ENCODE results near the gene ABHD15. TPM values are rescaled to one million over a fixed set of nuclear protein-coding genes. Genes with fewer than 3 reads are reported as not detected.

ABHD15 gene
- total RNA-seq, 4 donors from 2014 or later, result 25.2 to 88.9 (median 30.6) TPM

DNA sequence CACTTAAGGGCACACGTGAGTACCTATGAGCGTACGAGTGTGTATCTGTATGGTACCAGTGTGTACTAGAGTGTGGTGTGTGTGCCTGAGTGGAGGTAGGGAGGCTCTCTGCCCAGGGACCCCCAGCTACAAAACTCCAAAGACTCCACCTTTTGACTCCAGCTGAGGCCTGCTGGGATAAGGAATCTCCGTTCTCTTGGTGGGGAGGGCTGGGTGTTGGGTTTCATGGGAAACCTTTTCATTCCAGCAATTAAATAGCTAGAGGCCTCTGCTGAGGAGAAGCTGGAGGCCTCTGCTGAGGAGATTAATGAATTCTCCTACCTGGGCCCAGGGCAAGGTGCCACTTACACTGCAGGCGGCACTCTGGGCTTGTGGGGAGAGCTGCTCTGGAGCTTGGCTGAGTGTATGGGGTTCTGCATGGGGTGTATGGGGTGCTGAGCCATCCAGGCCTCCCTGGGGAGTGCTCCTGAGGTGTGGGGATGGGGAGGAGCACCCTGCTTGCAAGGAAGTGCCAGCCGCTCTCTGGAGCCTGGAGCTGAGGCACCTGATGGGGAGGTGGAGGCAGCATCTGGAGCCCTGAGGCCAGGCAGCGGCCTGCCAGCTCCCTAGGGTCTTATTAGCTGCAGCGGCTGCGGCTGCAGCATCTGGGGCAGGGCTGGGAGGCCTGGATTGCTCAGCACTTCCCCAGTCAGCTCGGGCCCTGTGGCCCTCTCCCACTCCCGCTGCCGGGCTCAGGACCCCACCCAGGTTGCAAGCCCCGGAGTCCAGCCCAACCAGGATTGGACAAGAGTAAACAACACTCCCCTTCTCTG is 30.7 kb upstream of the ABHD15 start:
- TF ChIP-seq, protein P1, sequence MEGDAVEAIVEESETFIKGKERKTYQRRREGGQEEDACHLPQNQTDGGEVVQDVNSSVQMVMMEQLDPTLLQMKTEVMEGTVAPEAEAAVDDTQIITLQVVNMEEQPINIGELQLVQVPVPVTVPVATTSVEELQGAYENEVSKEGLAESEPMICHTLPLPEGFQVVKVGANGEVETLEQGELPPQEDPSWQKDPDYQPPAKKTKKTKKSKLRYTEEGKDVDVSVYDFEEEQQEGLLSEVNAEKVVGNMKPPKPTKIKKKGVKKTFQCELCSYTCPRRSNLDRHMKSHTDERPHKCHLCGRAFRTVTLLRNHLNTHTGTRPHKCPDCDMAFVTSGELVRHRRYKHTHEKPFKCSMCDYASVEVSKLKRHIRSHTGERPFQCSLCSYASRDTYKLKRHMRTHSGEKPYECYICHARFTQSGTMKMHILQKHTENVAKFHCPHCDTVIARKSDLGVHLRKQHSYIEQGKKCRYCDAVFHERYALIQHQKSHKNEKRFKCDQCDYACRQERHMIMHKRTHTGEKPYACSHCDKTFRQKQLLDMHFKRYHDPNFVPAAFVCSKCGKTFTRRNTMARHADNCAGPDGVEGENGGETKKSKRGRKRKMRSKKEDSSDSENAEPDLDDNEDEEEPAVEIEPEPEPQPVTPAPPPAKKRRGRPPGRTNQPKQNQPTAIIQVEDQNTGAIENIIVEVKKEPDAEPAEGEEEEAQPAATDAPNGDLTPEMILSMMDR (IDR thresholded peaks at IDR 0.05; ENCODE audit: low read depth), result no peak

DNA sequence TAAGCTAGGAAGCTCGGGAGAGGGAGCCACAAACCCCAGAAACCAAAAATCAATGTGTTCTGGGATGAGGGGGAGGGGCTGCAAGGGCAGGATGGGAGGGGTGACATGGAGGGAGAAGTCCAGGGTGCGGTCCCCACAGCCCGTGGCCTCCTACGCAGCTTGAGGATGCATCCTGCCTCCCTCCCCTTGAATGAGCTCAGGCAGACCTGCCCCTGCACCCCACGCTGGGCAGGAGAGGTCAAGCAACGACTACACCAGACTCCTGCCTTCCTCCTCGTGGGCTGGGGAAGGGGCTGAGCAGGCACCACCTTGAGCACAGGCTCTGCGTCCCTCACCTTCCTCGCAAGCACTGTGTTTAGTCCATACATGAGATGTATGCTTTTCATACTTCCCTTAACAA is 30.0 kb upstream of the ABHD15 start:
- TF ChIP-seq, protein P1 (IDR thresholded peaks at IDR 0.05; ENCODE audit: low read depth), result no peak

DNA sequence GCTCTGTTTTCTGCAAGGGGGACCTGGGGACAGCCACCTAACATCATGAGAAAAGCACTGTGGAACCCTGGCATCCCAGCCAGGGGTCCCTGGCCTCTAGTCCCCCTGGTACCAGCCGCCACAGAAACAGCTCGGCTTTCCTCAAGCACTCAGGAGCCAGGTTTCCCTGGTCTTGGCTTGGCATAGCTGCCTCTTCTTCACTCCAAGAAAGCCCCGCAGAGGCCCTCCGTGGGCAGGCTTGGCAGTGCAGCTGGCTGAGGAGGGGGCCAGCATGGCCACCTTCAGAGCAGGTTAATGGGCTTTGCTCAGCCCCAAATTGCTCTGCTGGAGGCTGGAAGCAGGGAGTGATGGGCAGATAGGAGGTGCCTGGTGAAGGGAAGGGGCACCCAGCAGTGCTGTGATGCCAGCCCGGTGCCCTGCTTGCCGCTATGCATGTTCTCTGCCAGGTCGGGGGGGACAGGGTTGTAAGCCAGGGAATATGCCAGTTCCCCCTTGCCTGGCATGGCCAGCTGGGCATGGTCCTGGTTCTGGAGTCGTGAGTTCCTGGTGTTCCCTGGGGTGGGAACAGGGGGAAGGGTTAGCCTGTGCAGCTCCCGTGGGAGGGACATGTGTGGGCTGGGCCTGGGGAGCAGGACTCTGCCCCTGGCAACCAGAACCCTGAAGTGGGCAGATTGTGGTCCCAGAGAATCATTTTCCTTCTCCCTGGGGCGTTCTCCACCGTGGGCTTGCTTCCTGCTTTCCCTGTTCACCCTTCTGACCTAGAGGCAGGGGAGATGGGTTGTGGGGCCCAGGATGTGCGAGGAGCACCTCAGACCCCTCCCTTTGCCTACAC is 29.3 kb upstream of the ABHD15 start:
- TF ChIP-seq, protein P1 (IDR thresholded peaks at IDR 0.05; ENCODE audit: low read depth), result no peak

DNA sequence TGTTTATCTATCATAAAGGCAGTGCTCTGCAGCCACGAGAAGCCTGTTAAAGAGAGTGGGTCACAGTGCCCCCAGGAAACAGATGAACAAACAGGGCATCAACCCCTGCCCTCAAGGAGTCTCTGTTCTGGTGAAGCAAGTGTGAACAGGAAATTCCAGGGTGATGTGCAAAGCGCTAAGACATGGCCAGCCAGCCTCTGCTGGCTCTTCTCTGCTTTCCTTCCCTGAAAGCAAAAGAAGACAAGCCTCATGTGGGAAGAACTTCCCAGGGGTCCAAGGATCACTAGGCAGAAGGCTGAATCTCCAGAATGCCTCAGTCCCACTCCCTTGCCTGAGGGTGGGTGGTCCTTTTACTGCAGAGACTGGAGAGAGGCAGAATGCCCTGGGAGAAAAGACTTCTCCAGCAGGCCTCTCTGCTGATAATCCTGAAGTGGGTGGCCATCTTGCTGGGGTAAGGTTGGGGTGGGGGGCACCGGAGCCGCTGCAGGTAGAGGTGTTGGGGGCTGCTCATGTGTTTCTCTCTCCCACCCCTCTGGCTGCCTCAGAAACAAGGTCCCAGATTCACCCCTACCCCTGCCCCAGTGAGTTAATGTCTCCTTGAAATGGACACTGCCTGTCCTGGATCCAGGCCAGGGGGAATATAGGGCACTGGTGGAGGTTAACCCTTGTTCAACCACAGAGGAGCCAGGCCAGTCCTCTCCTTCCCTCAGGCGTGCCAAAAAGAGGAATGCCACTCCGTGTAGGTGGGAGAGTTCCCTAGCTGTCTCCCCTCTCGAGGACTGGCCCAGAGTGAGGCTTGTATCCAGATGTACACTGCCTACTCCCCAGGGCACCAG is 28.5 kb upstream of the ABHD15 start:
- TF ChIP-seq, protein P1 (IDR thresholded peaks at IDR 0.05; ENCODE audit: low read depth), result no peak

DNA sequence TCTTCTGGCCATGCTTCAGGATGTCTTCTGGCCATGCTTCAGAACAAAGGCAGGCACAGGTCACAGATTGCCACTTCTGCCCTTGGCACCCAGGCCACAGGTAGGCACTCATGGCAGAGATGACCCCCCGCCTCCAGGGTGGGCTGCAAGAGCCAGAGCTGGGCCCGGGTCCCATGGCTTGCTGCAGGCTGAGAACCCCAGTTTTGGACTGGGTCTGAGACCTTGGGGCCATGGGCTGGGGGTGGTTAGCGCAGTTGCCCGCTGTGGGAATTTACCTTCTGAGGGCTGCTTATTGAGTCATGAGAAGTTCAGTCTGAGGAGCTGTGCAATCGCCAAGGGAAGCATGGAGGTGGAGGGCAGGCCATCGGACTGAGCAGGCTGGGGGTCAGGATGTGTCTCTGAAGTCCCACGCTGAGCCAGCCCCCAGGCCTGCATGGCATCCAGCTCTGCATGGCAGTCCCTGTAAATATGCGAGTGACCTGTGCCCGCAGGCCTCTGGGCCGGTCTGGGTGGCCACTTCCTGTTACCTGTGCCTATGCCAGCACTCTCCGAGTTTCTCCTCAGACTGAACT is 27.8 kb upstream of the ABHD15 start:
- TF ChIP-seq, protein P1 (IDR thresholded peaks at IDR 0.05; ENCODE audit: low read depth), result no peak

DNA sequence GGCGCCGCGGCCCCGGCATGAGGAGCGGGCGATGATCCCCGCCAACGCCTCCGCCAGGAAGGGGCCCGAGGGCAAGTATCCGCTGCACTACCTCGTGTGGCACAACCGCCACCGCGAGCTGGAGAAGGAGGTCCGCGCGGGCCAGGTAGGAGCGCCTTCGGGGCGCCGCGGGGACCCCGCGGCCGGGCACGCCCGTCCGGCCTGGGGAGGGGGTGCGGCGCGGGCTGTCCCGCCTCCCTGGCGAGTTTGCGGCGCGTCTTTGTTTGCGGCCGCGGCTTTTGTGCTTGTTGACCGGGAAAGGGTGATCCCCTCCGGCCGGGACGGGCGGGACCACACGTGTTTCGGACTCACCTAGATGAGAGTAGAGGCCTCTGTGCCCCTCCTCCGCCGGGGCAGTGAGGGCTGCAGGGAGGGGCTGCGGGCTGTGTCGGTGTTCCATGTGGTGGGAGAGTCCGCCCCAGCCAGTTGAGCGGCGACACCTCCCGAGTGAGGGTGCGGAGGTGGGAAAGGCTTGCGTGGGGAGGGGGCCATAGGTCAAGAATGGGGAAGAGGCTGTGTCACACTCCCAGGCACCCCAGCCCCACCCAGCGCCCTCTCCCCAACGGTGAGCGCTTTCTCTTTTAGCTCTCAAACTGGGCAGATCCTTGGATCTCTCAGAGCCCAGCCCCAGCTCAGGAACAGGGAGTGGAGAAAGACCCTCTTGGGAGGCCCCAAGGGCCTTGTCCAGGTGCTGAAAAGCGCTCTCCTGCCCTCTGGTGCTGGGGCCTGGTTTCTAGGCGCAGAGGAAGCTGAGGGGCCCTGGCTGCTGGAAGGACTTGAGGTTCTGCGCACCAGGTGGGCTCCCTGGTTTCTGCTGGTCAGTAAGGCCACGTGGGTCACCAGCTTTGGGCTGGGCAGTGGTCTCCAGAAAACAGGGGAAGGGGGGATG is 27.0 kb upstream of the ABHD15 start:
- TF ChIP-seq, protein P1 (IDR thresholded peaks at IDR 0.05; ENCODE audit: low read depth), result no peak

All from subcutaneous adipose tissue (tissue), 4 donors.